Fibroblast of skin of right quadriceps (primary cell): ENCODE measurements around the gene OSBPL7.

Source experiments
- DNase-seq: peaks from one replicate; pipeline ENCODE4 v3.0.0-alpha.2; 2013

The OSBPL7 gene

DNA sequence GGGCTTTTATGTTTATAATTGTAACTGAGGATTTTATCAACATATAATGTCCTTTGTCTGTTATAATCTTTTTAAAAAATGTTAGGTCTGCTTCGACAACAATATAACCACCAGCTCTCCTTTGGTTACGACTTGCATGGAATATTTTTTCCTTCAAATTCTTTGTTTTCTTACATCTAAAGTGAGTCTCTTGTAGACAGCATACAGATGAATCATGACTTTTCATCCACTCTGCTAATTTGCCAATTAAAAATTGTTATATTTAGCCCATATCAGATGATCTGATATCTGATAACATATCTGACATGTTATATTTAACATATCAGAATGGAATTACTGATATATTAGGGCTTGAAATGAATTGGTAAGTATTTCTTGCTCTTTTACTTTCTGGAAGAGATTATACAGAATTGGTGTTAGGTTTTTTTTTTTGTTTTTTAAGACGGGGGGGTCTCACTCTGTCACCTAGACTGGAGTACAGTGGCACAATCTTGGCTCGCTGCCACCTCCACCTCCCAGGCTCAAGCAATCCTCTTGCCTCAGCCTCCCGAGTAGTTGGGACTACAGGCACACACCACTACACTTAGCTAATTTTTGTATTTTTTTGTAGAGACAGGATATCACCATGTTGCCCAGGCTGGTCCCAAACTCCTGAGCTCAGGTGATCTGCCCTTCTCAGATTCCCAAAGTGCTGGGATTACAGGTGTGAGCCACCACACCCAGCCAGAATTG lies 61.0 kb downstream of the OSBPL7 start:
- no peak for DNase-seq

DNA sequence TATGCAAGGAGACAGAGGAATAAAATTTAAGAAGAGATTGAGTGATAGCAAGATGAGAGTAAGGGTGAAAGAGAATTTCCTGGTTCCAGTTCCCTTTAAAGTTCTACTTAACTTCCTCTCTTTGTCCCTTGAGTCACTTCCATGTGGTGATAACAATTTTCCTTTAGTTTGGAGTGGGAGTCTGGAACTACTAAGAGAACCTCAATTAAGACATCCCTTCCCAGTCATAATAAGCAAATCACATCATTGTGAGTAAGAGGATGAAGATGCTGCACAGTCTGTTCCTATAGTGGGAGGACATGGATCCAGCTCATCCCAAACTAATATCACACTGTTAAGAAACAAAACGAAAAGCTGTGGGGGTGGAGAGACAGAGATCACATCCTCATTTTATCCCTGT lies 64.2 kb downstream of the OSBPL7 start:
- no peak for DNase-seq
